Sigmoid colon (tissue), 4 donors: Measurements from ENCODE around the gene L2HGDH.
A peak's percentile ranks its signal among the peaks of the same experiment; 100 is the strongest.

Source experiments
- EP300 ChIP-seq, 4 donors: sonication (generic); formaldehyde crosslinking; IDR thresholded peaks; one replicate each; pipeline ENCODE4 v1.6.1; 2017; ENCODE audit warnings: antibody characterized with exemption in 4 of 4
- POLR2A ChIP-seq, 2 donors: fragments of 450-650 bp; IDR thresholded peaks; one replicate each; pipeline ENCODE4 v1.6.1; 2016; ENCODE audit warnings: antibody characterized with exemption in 2 of 2, mild to moderate bottlenecking in 2 of 2, moderate library complexity in 2 of 2
- POLR2AphosphoS5 ChIP-seq, 4 donors: sonication (generic); formaldehyde crosslinking; IDR thresholded peaks; one replicate each; pipeline ENCODE4 v1.6.1; 2017; ENCODE audit warnings: antibody characterized with exemption in 4 of 4
- TF ChIP-seq, protein P1 (sequence below), 4 experiments: fragments of 450-650 bp in 3 of 4; fragments of 200-600 bp in 1 of 4; IDR thresholded peaks; one replicate each; pipeline ENCODE4 v1.5.1; 2016 to 2019; ENCODE audit warnings: antibody characterized with exemption in 4 of 4, mild to moderate bottlenecking in 3 of 4, moderate library complexity in 2 of 4

DNA sequence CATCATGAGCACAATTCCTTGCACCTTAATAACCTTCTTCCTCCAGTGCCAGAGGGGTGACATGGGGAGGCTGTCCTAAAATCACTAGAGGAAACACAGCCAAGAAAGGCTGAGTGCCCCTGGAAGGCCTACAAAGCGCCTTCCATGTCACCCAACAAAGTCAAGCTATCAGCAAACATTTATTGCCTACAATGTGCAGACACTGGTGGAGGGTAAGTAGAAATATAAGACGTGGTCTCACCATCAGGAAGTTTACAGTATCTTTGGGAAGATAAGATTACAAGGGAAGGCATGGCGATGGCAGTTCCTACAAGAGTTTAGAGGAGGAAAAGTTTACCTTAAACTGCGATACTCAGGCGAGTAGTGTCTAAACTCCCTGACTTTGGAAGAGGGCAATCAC is 28.0 kb upstream of the L2HGDH start:
- TF ChIP-seq, protein P1, sequence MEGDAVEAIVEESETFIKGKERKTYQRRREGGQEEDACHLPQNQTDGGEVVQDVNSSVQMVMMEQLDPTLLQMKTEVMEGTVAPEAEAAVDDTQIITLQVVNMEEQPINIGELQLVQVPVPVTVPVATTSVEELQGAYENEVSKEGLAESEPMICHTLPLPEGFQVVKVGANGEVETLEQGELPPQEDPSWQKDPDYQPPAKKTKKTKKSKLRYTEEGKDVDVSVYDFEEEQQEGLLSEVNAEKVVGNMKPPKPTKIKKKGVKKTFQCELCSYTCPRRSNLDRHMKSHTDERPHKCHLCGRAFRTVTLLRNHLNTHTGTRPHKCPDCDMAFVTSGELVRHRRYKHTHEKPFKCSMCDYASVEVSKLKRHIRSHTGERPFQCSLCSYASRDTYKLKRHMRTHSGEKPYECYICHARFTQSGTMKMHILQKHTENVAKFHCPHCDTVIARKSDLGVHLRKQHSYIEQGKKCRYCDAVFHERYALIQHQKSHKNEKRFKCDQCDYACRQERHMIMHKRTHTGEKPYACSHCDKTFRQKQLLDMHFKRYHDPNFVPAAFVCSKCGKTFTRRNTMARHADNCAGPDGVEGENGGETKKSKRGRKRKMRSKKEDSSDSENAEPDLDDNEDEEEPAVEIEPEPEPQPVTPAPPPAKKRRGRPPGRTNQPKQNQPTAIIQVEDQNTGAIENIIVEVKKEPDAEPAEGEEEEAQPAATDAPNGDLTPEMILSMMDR (IDR thresholded peaks at IDR 0.05): no peak
- TF ChIP-seq POLR2A (IDR thresholded peaks at IDR 0.05): no peak
- no peak for TF ChIP-seq EP300 (IDR thresholded peaks at IDR 0.05)
- peak in 2 of 4 donors; percentile 60 to 71 for TF ChIP-seq POLR2AphosphoS5 (IDR thresholded peaks at IDR 0.05)
